ENCODE measurements around the gene ZFP57.
A peak's percentile ranks its signal among the peaks of the same experiment; 100 is the strongest.

ZFP57 gene

GRCh38 chr6:29680904-29681303 is at the start of gene ZFP57:
Gene ZFP57, minus strand, starts transcription at chr6:29681152. Its CDS starts 4,149 bp downstream, at chr6:29677003.
- no peak for DNase-seq

- no peak for DNase-seq
Measured at GRCh38 chr6:29730575-29731126, 49.7 kb upstream of the ZFP57 start.

- no peak for DNase-seq
Measured at GRCh38 chr6:29729774-29730328, 48.9 kb upstream of the ZFP57 start.

- DNase-seq: no peak
Measured at GRCh38 chr6:29728875-29729270, 47.9 kb upstream of the ZFP57 start.

GRCh38 chr6:29728173-29728874 is 47.4 kb upstream of the ZFP57 start:
- no peak for DNase-seq

GRCh38 chr6:29727637-29728036 is 46.7 kb upstream of the ZFP57 start:
- DNase-seq: no peak

GRCh38 chr6:29726571-29727194 is 45.7 kb upstream of the ZFP57 start:
- no peak for DNase-seq

GRCh38 chr6:29726001-29726400 is 45.0 kb upstream of the ZFP57 start:
- no peak for DNase-seq

GRCh38 chr6:29724937-29725869 is 44.3 kb upstream of the ZFP57 start:
- DNase-seq: no peak

GRCh38 chr6:29723666-29724588 is 43.0 kb upstream of the ZFP57 start:
- DNase-seq: peak in 17 of 56 donors; percentile 3 to 60 (median 18)

GRCh38 chr6:29723262-29723665 is 42.3 kb upstream of the ZFP57 start, which contains the start of gene HLA-F:
Gene HLA-F, plus strand, starts transcription at chr6:29723434. Its CDS starts 30 bp downstream, at chr6:29723464.
- DNase-seq: peak in 53 of 56 donors; percentile 23 to 88 (median 66)

GRCh38 chr6:29720863-29721262 is 39.9 kb upstream of the ZFP57 start:
- no peak for DNase-seq

GRCh38 chr6:29710281-29710941 is 29.5 kb upstream of the ZFP57 start:
- no peak for DNase-seq

GRCh38 chr6:29709188-29709587 is 28.2 kb upstream of the ZFP57 start:
- DNase-seq: no peak

GRCh38 chr6:29708432-29709179 is 27.7 kb upstream of the ZFP57 start:
- DNase-seq: no peak

- DNase-seq: peak in 19 of 56 donors; percentile 3 to 50 (median 15)
Measured at GRCh38 chr6:29705389-29706231, 24.7 kb upstream of the ZFP57 start.

GRCh38 chr6:29702519-29703103 is 21.7 kb upstream of the ZFP57 start:
- peak in 15 of 56 donors; percentile 3 to 69 (median 14) for DNase-seq

All from amygdala (tissue), 56 donors.